Chondrocyte (in vitro differentiated cells): ENCODE measurements around the gene APOBR. TPM values are rescaled to one million over a fixed set of nuclear protein-coding genes. Genes with fewer than 3 reads are reported as not detected.
"Not testable (repeated sequence)": the region's sequence is repeated elsewhere in the genome, so short reads cannot be mapped to it uniquely, and the experiment has no call there.

Source experiments
- DNase-seq: peaks from one replicate; pipeline ENCODE4 v3.0.0; 2021; ENCODE audit warnings: mixed read lengths, low spot score
- H3K27ac Mint-ChIP-seq: one replicate; pipeline ENCODE4 v1.8.0; 2021; ENCODE audit warnings: mild to moderate bottlenecking, moderate library complexity, mixed read lengths; ENCODE audit not compliant: unreplicated experiment
- H3K27me3 Mint-ChIP-seq: 2 replicates; pipeline ENCODE4 v1.8.0; 2021; ENCODE audit warnings: low read depth, mixed read lengths
- H3K36me3 Mint-ChIP-seq: 2 replicates; pipeline ENCODE4 v1.8.0; 2021; ENCODE audit warnings: low read depth, mixed read lengths
- H3K4me1 Mint-ChIP-seq: 2 replicates; pipeline ENCODE4 v1.8.0; 2021; ENCODE audit warnings: low read depth, mild to moderate bottlenecking, mixed read lengths
- H3K4me3 Mint-ChIP-seq: one replicate; pipeline ENCODE4 v1.8.0; 2021; ENCODE audit warnings: mild to moderate bottlenecking, moderate library complexity, mixed read lengths; ENCODE audit not compliant: unreplicated experiment
- H3K9me3 Mint-ChIP-seq: 2 replicates; pipeline ENCODE4 v1.8.0; 2021; ENCODE audit warnings: low read depth, mixed read lengths
- total RNA-seq: library from RNA; stranded (reverse); gene quantifications from 3 replicates; pipeline ENCODE4 v1.2.1, GENCODE V29; 2021
- TF ChIP-seq, protein P1 (sequence below): fragments of 200-600 bp; sonication (generic); IDR thresholded peaks from 2 replicates; pipeline ENCODE4 v1.5.0; 2021; ENCODE audit warnings: antibody characterized with exemption, mild to moderate bottlenecking, moderate library complexity

Gene APOBR
- total RNA-seq, 1 donor from 2014 or later, result 0.07 TPM

- Mint-ChIP-seq H3K9me3 (no peaks in the 10 kb centered on the region), H3K4me1 (no peaks in the 10 kb centered on the region), H3K27ac (no peak overlapping the region), H3K36me3 (no peaks in the 10 kb centered on the region), H3K4me3 (no peak overlapping the region), H3K27me3 (peaks cover 6% of the 10 kb centered on the region)
- no peak for DNase-seq
- TF ChIP-seq, protein P1, sequence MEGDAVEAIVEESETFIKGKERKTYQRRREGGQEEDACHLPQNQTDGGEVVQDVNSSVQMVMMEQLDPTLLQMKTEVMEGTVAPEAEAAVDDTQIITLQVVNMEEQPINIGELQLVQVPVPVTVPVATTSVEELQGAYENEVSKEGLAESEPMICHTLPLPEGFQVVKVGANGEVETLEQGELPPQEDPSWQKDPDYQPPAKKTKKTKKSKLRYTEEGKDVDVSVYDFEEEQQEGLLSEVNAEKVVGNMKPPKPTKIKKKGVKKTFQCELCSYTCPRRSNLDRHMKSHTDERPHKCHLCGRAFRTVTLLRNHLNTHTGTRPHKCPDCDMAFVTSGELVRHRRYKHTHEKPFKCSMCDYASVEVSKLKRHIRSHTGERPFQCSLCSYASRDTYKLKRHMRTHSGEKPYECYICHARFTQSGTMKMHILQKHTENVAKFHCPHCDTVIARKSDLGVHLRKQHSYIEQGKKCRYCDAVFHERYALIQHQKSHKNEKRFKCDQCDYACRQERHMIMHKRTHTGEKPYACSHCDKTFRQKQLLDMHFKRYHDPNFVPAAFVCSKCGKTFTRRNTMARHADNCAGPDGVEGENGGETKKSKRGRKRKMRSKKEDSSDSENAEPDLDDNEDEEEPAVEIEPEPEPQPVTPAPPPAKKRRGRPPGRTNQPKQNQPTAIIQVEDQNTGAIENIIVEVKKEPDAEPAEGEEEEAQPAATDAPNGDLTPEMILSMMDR, result no peak
Measured at GRCh38 chr16:28499854-28500253, 5.4 kb downstream of the APOBR start.

DNA sequence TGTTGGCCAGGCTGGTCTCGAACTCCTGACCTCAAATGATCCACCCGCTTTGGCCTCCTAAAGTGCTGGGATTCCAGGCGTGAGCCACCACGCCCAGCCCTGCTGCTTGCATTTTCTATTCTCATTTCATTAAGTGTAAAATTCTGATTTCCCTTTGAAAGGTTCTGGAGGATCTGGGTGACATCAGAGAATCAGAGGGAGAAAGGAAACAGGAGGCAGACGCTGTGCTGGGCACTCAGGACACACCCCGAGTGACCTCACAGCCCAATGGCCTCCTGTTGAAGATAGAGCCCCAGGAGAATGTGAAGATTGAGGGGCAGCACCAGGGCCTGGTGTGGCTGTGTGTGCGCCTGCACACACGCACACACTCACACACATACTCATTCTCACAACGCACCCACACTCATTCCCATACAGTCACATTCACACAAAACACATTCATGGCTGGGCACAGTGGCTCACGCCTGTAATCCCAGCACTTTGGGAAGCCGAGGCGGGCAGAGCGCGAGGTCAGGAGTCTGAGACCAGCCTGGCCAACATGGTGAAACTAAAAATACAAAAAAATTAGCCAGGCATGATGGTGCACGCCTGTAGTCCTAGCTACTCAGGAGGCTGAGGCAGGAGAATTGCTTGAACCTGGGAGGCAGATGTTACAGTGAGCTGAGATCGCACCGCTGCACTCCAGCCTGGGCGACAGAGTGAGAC is 6.2 kb downstream of the APOBR start:
- H3K4me1 Mint-ChIP-seq, H3K9me3 Mint-ChIP-seq, DNase-seq, H3K36me3 Mint-ChIP-seq, H3K27ac Mint-ChIP-seq, H3K4me3 Mint-ChIP-seq, H3K27me3 Mint-ChIP-seq: not testable (repeated sequence)

- peaks cover 11% of the 10 kb centered on the region for H3K27me3 Mint-ChIP-seq
- no peaks in the 10 kb centered on the region for H3K4me1 Mint-ChIP-seq
- no peak for DNase-seq
- H3K36me3 Mint-ChIP-seq, result no peaks in the 10 kb centered on the region
- no peak overlapping the region for H3K4me3 Mint-ChIP-seq
- TF ChIP-seq, protein P1, result no peak
- no peak overlapping the region for H3K27ac Mint-ChIP-seq
- no peaks in the 10 kb centered on the region for H3K9me3 Mint-ChIP-seq
Measured at GRCh38 chr16:28501258-28502232, 7.1 kb downstream of the APOBR start.

DNA sequence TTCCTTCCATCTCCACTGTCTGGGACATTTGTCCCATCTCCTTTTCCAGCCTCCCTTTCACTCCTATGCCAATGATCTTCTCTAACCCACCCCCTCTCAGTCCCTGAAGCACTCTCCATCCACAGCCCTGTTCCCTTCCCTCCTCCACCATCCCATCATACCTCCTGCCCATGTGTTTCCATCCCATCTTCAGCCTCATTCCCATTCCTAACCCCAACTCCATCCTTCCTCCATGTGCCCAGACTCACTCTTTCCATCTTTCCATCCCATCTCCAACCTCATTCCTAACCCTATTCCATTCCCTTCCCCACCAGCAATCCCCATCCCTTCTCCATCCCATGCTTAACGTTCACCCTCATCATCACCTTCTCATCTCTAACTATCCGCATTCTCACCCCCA is 7.8 kb downstream of the APOBR start:
- no peak overlapping the region for H3K27ac Mint-ChIP-seq
- H3K4me1 Mint-ChIP-seq, result no peaks in the 10 kb centered on the region
- no peaks in the 10 kb centered on the region for H3K36me3 Mint-ChIP-seq
- peaks cover 11% of the 10 kb centered on the region for H3K27me3 Mint-ChIP-seq
- no peak for DNase-seq
- H3K4me3 Mint-ChIP-seq, result no peak overlapping the region
- TF ChIP-seq, protein P1, result no peak
- H3K9me3 Mint-ChIP-seq, result no peaks in the 10 kb centered on the region

DNA sequence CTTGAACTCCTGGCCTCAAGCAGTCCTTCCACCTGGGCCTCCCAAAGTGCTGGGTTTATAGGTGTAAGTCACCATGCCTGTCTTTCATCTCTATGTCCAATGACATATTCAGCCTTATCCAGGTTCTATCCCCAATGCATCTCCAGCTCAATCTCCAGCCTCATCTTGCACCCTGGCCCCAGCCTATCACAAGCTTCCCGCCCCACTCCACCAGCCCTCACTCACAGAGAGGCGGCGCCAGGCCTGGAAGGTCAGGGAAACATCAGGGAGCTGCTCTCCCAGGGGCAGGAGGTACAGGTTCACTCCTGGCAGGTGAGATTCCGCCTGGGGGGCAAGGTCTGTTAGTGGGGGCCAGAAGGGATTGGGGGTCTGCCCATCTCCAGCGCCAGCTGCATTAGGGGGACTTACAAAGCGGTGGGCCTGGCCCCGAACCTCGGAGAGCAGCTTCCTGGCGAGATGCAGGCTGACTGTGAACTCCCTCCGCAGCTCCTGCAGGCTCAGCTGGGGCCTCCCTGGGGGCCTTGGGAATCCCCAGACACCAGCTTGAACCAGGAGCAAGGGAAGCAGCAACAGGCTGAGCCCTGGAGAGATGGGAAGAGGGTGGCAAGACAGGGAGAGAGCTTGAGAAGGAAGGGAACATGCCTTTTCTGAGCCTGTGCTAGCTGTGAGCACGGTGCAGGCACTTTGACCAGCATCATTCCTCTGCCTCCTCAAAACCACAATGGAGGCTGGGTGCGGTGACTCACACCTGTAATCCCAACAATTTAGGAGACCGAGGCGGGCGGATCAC is 9.2 kb downstream of the APOBR start:
- Mint-ChIP-seq H3K27me3 (peaks cover 11% of the 10 kb centered on the region), H3K27ac (no peak overlapping the region), H3K4me3 (no peak overlapping the region), H3K9me3 (no peaks in the 10 kb centered on the region), H3K4me1 (no peaks in the 10 kb centered on the region), H3K36me3 (no peaks in the 10 kb centered on the region)
- TF ChIP-seq, protein P1, result no peak
- DNase-seq, result no peak
